Body of pancreas (tissue), 4 donors: Measurements from ENCODE around the gene GNG4.

Source experiments
- CTCF ChIP-seq, 7 experiments: fragments of 450-650 bp in 4 of 7; fragments of 200-600 bp in 3 of 7; sonication (generic) in 3 of 7; IDR thresholded peaks; one replicate each; pipeline ENCODE4 v1.5.1; 2016 to 2019; ENCODE audit warnings: antibody characterized with exemption in 7 of 7
- POLR2A ChIP-seq, 3 donors: fragments of 450-650 bp; IDR thresholded peaks; one replicate each; pipeline ENCODE4 v1.6.1; 2016; ENCODE audit warnings: antibody characterized with exemption in 3 of 3, mild to moderate bottlenecking in 2 of 3

GRCh38 chr1:235557495-235557894 is 92.1 kb downstream of the GNG4 start:
- no peak for TF ChIP-seq CTCF (IDR thresholded peaks at IDR 0.05)
- TF ChIP-seq POLR2A (IDR thresholded peaks at IDR 0.05) = no peak
